Osteoblast (primary cell): Measurements from ENCODE around the gene MATK. TPM values are rescaled to one million over a fixed set of nuclear protein-coding genes. Genes with fewer than 3 reads are reported as not detected.
"Not testable (repeated sequence)": the region's sequence is repeated elsewhere in the genome, so short reads cannot be mapped to it uniquely, and the experiment has no call there.

Experiments
- DNase-seq: peaks from one replicate; pipeline ENCODE4 v3.0.0; 2011; ENCODE audit warnings: low spot score, mixed read lengths; ENCODE audit not compliant: insufficient read length; ENCODE audit errors: missing footprints
- H2AFZ ChIP-seq: 2 replicates; pipeline ENCODE4 v1.6.0; 2011; ENCODE audit warnings: mild to moderate bottlenecking, low read length
- H3K27ac ChIP-seq: 2 replicates; pipeline ENCODE4 v1.5.1; 2011; ENCODE audit warnings: mild to moderate bottlenecking, low read depth, low read length, moderate library complexity
- H3K27me3 ChIP-seq: 2 replicates; pipeline ENCODE4 v1.6.0; 2012; ENCODE audit warnings: mild to moderate bottlenecking, control low read depth, inconsistent platforms, low read length, moderate library complexity; ENCODE audit not compliant: insufficient read depth
- H3K36me3 ChIP-seq: 2 replicates; pipeline ENCODE4 v1.5.1; 2011; ENCODE audit warnings: mild to moderate bottlenecking, low read length, control low read depth, moderate library complexity; ENCODE audit not compliant: insufficient read depth
- H3K4me1 ChIP-seq: 2 replicates; pipeline ENCODE4 v1.5.1; 2011; ENCODE audit warnings: mild to moderate bottlenecking, low read length, control low read depth, moderate library complexity; ENCODE audit not compliant: insufficient read depth
- H3K4me2 ChIP-seq: 2 replicates; pipeline ENCODE4 v1.6.0; 2011; ENCODE audit warnings: mild to moderate bottlenecking, low read length; ENCODE audit not compliant: insufficient read depth
- H3K4me3 ChIP-seq: fragments of 200-600 bp; sonication (generic); 3 replicates; pipeline ENCODE4 v1.5.1; 2012; ENCODE audit warnings: mild to moderate bottlenecking, low read length, inconsistent platforms; ENCODE audit not compliant: insufficient read depth
- H3K79me2 ChIP-seq: 2 replicates; pipeline ENCODE4 v1.6.0; 2012; ENCODE audit warnings: mild to moderate bottlenecking, low read length, control low read depth, inconsistent platforms; ENCODE audit not compliant: insufficient read depth
- H3K9me3 ChIP-seq: 2 replicates; pipeline ENCODE4 v1.5.1; 2011; ENCODE audit warnings: low read depth, low read length, control low read depth
- H4K20me1 ChIP-seq: 2 replicates; pipeline ENCODE4 v1.6.0; 2012; ENCODE audit warnings: mild to moderate bottlenecking, low read length, control low read depth; ENCODE audit not compliant: insufficient read depth
- total RNA-seq: library from RNA; depleted of rRNA; stranded (reverse); fragments of >200 nt; gene quantifications from 2 replicates; pipeline ENCODE4 v1.2.3, GENCODE V29; 2012
- TF ChIP-seq, protein P1 (sequence below): IDR thresholded peaks from 2 replicates; pipeline ENCODE4 v1.5.1; 2011; ENCODE audit warnings: mild to moderate bottlenecking, low read depth, low read length, moderate library complexity; ENCODE audit errors: extremely low read depth

MATK gene
- total RNA-seq, 1 donor: not detected

DNA sequence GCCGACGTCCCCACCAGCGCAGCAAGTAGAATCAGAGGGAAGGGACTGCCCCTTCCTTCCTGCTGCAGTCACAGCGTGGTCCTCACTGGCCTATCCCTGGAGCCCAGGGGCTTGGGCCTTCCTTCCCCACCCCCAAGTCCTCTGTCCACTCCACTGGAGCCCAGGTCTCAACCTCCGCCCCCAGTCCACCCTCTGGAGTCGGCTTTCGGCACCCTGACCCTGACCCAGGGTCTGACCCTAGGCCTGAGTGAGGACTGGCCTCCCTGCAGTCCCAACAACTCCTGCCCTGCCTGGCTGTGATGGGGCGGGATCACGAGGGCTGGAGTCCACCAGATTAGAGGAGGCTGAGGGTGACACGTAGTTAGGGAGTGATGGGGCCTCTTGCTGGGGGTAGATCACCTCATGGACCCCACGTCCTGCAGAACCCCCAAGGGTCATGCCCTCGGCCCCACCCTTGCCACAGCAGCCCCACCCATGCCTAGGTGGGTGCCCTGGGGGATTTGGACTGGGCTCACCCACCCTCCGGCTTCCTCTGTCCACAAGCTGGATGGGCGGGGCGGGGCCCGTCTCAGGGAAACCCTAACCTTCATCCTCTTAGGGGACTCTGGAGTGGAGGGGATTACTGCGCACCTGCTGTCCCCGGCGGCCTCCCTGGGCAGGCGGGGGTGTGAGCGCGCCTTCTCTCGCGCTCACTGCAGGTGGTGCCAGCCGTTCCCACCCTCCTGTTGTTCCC is 18.0 kb downstream of the MATK start:
- H3K4me3 ChIP-seq: no peak overlapping the region
- no peak overlapping the region for H3K4me2 ChIP-seq
- peaks cover 5% of the 10 kb centered on the region for H3K79me2 ChIP-seq
- H3K9me3 ChIP-seq: no peaks in the 10 kb centered on the region
- peaks cover 6% of the 10 kb centered on the region for H3K36me3 ChIP-seq
- no peaks in the 10 kb centered on the region for H4K20me1 ChIP-seq
- DNase-seq: no peak
- H3K4me1 ChIP-seq: peaks cover 3% of the 10 kb centered on the region
- no peak overlapping the region for H2AFZ ChIP-seq
- TF ChIP-seq, protein P1, sequence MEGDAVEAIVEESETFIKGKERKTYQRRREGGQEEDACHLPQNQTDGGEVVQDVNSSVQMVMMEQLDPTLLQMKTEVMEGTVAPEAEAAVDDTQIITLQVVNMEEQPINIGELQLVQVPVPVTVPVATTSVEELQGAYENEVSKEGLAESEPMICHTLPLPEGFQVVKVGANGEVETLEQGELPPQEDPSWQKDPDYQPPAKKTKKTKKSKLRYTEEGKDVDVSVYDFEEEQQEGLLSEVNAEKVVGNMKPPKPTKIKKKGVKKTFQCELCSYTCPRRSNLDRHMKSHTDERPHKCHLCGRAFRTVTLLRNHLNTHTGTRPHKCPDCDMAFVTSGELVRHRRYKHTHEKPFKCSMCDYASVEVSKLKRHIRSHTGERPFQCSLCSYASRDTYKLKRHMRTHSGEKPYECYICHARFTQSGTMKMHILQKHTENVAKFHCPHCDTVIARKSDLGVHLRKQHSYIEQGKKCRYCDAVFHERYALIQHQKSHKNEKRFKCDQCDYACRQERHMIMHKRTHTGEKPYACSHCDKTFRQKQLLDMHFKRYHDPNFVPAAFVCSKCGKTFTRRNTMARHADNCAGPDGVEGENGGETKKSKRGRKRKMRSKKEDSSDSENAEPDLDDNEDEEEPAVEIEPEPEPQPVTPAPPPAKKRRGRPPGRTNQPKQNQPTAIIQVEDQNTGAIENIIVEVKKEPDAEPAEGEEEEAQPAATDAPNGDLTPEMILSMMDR: no peak
- no peaks in the 10 kb centered on the region for H3K27me3 ChIP-seq
- H3K27ac ChIP-seq: no peak overlapping the region

DNA sequence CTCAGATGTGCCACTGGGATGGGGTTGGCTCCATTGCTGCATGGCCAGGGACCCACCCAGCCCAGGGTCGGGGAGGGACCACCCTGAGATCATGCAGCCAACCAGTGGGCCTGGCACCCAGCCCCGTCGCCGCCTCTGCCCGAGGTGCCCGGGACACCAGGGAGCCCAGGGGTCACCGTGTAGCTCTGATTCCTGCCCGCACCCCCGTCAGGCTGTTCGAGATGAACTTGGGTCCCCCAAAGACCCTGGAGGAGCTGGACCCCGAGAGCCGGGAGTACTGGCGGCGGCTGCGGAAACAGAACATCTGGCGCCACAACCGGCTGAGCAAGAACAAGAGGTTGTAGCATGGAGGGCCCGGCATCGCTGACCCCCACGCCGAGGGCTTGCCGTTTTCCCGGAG is 19.1 kb downstream of the MATK start:
- Histone ChIP-seq H3K4me3 (no peak overlapping the region), H2AFZ (no peak overlapping the region), H3K4me1 (peaks cover 5% of the 10 kb centered on the region), H4K20me1 (no peaks in the 10 kb centered on the region), H3K9me3 (no peaks in the 10 kb centered on the region), H3K36me3 (peaks cover 6% of the 10 kb centered on the region), H3K4me2 (no peak overlapping the region), H3K79me2 (peaks cover 7% of the 10 kb centered on the region), H3K27me3 (no peaks in the 10 kb centered on the region), H3K27ac (no peak overlapping the region)
- DNase-seq: no peak
- TF ChIP-seq, protein P1: no peak

DNA sequence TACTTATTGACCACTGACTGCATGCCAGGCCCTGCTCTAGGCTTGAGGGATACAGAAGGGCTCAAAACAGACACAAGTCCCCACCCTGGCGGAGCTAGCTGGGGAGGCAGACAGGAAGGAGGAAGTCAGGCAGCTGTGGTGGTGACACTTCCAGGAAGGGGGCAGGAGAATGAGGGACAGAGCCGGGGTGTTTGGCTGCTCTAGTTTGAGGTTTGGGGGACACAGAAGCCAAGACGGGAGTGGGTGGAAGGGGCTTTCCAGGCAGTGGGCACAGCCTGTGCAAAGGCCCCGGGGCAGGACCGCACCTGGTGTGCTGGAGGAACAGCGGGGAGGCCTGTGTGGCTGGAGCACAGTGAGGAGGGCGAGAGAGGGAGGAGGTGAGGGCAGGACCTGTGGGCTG is 19.7 kb downstream of the MATK start:
- no peak overlapping the region for H3K27ac ChIP-seq
- no peak overlapping the region for H2AFZ ChIP-seq
- H3K79me2 ChIP-seq: peaks cover 7% of the 10 kb centered on the region
- no peaks in the 10 kb centered on the region for H4K20me1 ChIP-seq
- TF ChIP-seq, protein P1: no peak
- no peak overlapping the region for H3K4me2 ChIP-seq
- H3K4me1 ChIP-seq: peaks cover 8% of the 10 kb centered on the region
- no peak for DNase-seq
- no peak overlapping the region for H3K4me3 ChIP-seq
- H3K9me3 ChIP-seq: no peaks in the 10 kb centered on the region
- no peaks in the 10 kb centered on the region for H3K27me3 ChIP-seq
- peaks cover 6% of the 10 kb centered on the region for H3K36me3 ChIP-seq

DNA sequence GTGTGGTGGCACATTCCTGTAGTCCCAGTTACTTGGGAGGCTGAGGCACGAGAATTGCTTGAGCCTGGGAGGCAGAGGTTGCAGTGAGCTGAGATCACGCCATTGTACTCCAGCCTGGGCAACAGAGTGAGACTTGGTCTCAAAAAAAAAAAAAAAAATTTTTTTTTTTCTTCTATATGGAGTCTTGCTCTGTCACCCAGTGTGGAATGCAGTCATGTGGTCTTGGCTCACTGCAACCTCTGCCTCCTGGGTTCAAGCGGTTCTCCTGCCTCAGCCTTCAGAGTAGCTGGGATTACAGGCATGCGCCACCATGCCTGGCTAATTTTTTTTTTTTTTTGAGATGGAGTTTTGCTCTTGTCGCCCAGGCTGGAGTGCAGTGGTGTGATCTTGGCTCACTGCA is 20.4 kb downstream of the MATK start:
- H3K79me2 ChIP-seq: peaks cover 14% of the 10 kb centered on the region
- H3K9me3 ChIP-seq, DNase-seq, H4K20me1 ChIP-seq, H3K27ac ChIP-seq, H3K36me3 ChIP-seq, H3K4me2 ChIP-seq, H3K4me3 ChIP-seq, H2AFZ ChIP-seq, H3K27me3 ChIP-seq: not testable (repeated sequence)
- peaks cover 12% of the 10 kb centered on the region for H3K4me1 ChIP-seq
